HCT116 (cell line): ENCODE data around the gene IGSF5. TPM values are rescaled to one million over a fixed set of nuclear protein-coding genes. Genes with fewer than 3 reads are reported as not detected.

Source experiments
- ATAC-seq: fragments of 200-7000 bp; cut with Tn5 transposase; 2 replicates; pipeline ENCODE4 v1.9.1; 2020; ENCODE audit warnings: mild to moderate bottlenecking, moderate library complexity
- BruUV-seq: library from RNA; stranded (reverse); fragments of 400-500 nt; replicated peaks from 2 replicates; lab custom pipeline; 2021; lab: Mats Ljungman, UMichigan
- CTCF ChIA-PET: fragments of 300-600 bp; sonication (Branson Sonifier 250); formaldehyde crosslinking; loops from one replicate; lab custom pipeline; 2021; ENCODE audit warnings: antibody characterized with exemption; lab: Charles Lee
- POLR2A ChIA-PET: fragments of 300-600, 350-600 bp; sonication (Branson Sonifier 250); formaldehyde crosslinking; loops from one replicate; lab custom pipeline; 2021; ENCODE audit warnings: antibody characterized with exemption; lab: Charles Lee
- RAD21 ChIA-PET, 2 experiments: fragments of 300-600 bp; sonication (Branson Sonifier 250); formaldehyde crosslinking; loops; one replicate each; lab custom pipeline; 2023; ENCODE audit warnings: low total read pairs in 2 of 2; ENCODE audit not compliant: uncharacterized antibody in 2 of 2, unreplicated experiment in 2 of 2, low non-redundant PET in 1 of 2; lab: Charles Lee
- DNase-seq: peaks from one replicate; pipeline ENCODE4 v3.0.0-alpha.2; 2010; ENCODE audit warnings: low read depth, low spot score
- H2AFZ ChIP-seq: fragments of 200-600 bp; shearing (Covaris generic), sonication (generic); 2 replicates; pipeline ENCODE4 v1.6.1; 2017; ENCODE audit warnings: low read depth, mixed run types, mixed read lengths, antibody characterized with exemption, low read length; ENCODE audit not compliant: poor library complexity, severe bottlenecking
- H3K27ac ChIP-seq: 2 replicates; pipeline ENCODE4 v1.5.1; 2012; ENCODE audit warnings: low read depth, low read length
- H3K27me3 ChIP-seq: fragments of 200-600 bp; sonication (generic); 2 replicates; pipeline ENCODE4 v1.6.1; 2016; ENCODE audit warnings: mixed run types, low read length, mixed read lengths; ENCODE audit not compliant: insufficient read depth
- H3K36me3 ChIP-seq, 2 experiments: fragments of 200-500 bp in 1 of 2; fragments of 200-600 bp in 1 of 2; sonication (Bioruptor generic) in 1 of 2; sonication (generic) in 1 of 2; 2 replicates each; pipeline versions ENCODE4 v1.5.1 to v1.6.1; 2014 to 2016; ENCODE audit warnings: low read length in 2 of 2, inconsistent platforms in 1 of 2, mixed read lengths in 1 of 2, mixed run types in 1 of 2; ENCODE audit not compliant: insufficient read depth in 2 of 2, control insufficient read depth in 1 of 2
- H3K4me1 ChIP-seq, 2 experiments: fragments of 200-600 bp in 1 of 2; sonication (generic) in 1 of 2; 2 replicates each; pipeline versions ENCODE4 v1.5.1 to v1.6.1; 2012 to 2017; ENCODE audit warnings: low read length in 2 of 2, inconsistent platforms in 1 of 2, mild to moderate bottlenecking in 1 of 2, mixed read lengths in 1 of 2, mixed run types in 1 of 2, moderate library complexity in 1 of 2; ENCODE audit not compliant: insufficient read depth in 2 of 2, control insufficient read depth in 1 of 2
- H3K4me2 ChIP-seq: fragments of 200-600 bp; sonication (generic); 2 replicates; pipeline ENCODE4 v1.6.1; 2017; ENCODE audit warnings: mixed run types, low read length, mixed read lengths
- H3K4me3 ChIP-seq, 2 experiments: fragments of 200-600 bp in 1 of 2; sonication (generic) in 1 of 2; replicated peaks in 1 of 2; 2 replicates each; pipeline ENCODE4 v1.5.1; 2011 to 2016; ENCODE audit warnings: low read length in 2 of 2, control low read depth in 1 of 2, low read depth in 1 of 2, mild to moderate bottlenecking in 1 of 2, mixed read lengths in 1 of 2, mixed run types in 1 of 2
- H3K79me2 ChIP-seq: fragments of 200-600 bp; sonication (generic); 2 replicates; pipeline ENCODE4 v1.6.1; 2017; ENCODE audit warnings: mild to moderate bottlenecking, mixed run types, low read length, moderate library complexity, mixed read lengths; ENCODE audit not compliant: insufficient read depth
- H3K9ac ChIP-seq: fragments of 200-600 bp; sonication (generic); 2 replicates; pipeline ENCODE4 v1.6.1; 2016; ENCODE audit warnings: low read length, mixed read lengths
- H3K9me2 ChIP-seq: fragments of 200-600 bp; sonication (generic), shearing (Covaris generic); 2 replicates; pipeline ENCODE4 v1.6.1; 2017; ENCODE audit warnings: mixed run types, mild to moderate bottlenecking, moderate library complexity; ENCODE audit not compliant: insufficient read depth
- H3K9me3 ChIP-seq, 2 experiments: fragments of 200-500 bp in 1 of 2; fragments of 200-600 bp in 1 of 2; sonication (Bioruptor generic) in 1 of 2; sonication (generic) in 1 of 2; 2 replicates each; pipeline ENCODE4 v1.6.1; 2014 to 2017; ENCODE audit warnings: low read length in 2 of 2, mixed read lengths in 2 of 2, inconsistent platforms in 1 of 2, low read depth in 1 of 2, mild to moderate bottlenecking in 1 of 2, mixed run types in 1 of 2, moderate library complexity in 1 of 2; ENCODE audit not compliant: control insufficient read depth in 1 of 2, insufficient read depth in 1 of 2
- H4K20me1 ChIP-seq: fragments of 200-600 bp; sonication (generic), shearing (Covaris generic); 2 replicates; pipeline ENCODE4 v1.6.1; 2017; ENCODE audit warnings: mixed run types, mild to moderate bottlenecking, moderate library complexity; ENCODE audit not compliant: insufficient read depth
- ATF3 ChIP-seq: IDR thresholded peaks from 2 replicates; pipeline ENCODE4 v1.6.1; 2012
- CBX3 ChIP-seq: IDR thresholded peaks from 2 replicates; pipeline ENCODE4 v1.6.1; 2012; ENCODE audit warnings: low read depth
- CEBPB ChIP-seq: IDR thresholded peaks from 2 replicates; pipeline ENCODE4 v1.6.1; 2012; ENCODE audit warnings: low read depth
- EGR1 ChIP-seq: IDR thresholded peaks from 2 replicates; pipeline ENCODE4 v1.6.1; 2012; ENCODE audit warnings: low read depth
- ELF1 ChIP-seq: IDR thresholded peaks from 2 replicates; pipeline ENCODE4 v1.6.1; 2012; ENCODE audit warnings: low read depth, borderline replicate concordance
- EZH2 ChIP-seq: fragments of 200-600 bp; sonication (generic); IDR thresholded peaks from 2 replicates; pipeline ENCODE4 v1.6.1; 2017; ENCODE audit warnings: antibody characterized with exemption, mixed run types
- EZH2phosphoT487 ChIP-seq: fragments of 200-600 bp; IDR thresholded peaks from 2 replicates; pipeline ENCODE4 v1.6.1; 2018; ENCODE audit warnings: antibody characterized with exemption, borderline replicate concordance
- FOSL1 ChIP-seq: IDR thresholded peaks from 2 replicates; pipeline ENCODE4 v1.6.1; 2012; ENCODE audit warnings: low read depth
- MAX ChIP-seq: IDR thresholded peaks from 2 replicates; pipeline ENCODE4 v1.6.1; 2012
- POLR2AphosphoS5 ChIP-seq: IDR thresholded peaks from 2 replicates; pipeline ENCODE4 v1.6.1; 2011; ENCODE audit warnings: mild to moderate bottlenecking, low read depth, low read length, moderate library complexity
- RAD21 ChIP-seq: IDR thresholded peaks from 2 replicates; pipeline ENCODE4 v1.6.1; 2012; ENCODE audit warnings: low read depth, mild to moderate bottlenecking
- SIN3A ChIP-seq: IDR thresholded peaks from 2 replicates; pipeline ENCODE4 v1.6.1; 2012; ENCODE audit warnings: low read depth
- SP1 ChIP-seq: IDR thresholded peaks from 2 replicates; pipeline ENCODE4 v1.6.1; 2012; ENCODE audit warnings: low read depth
- intact Hi-C: fragments of 100-400 bp; cut with micrococcal nuclease; formaldehyde crosslinking; loops from 2 replicates; pipeline ENCODE4 v1.10.0; 2022
- total RNA-seq: library from RNA; stranded (reverse); gene quantifications from one replicate; pipeline ENCODE4 v1.2.1, GENCODE V29; 2021; ENCODE audit not compliant: unreplicated experiment
- TF ChIP-seq, protein P1 (sequence below), 3 experiments: fragments of 200-600 bp in 1 of 3; sonication (generic) in 1 of 3; IDR thresholded peaks in 2 of 3; conservative IDR thresholded peaks in 1 of 3; 2 replicates each; pipeline ENCODE4 v1.5.1; 2012 to 2017; ENCODE audit warnings: low read depth in 2 of 3, low read length in 2 of 3, antibody characterized with exemption in 1 of 3, borderline replicate concordance in 1 of 3, control low read depth in 1 of 3, mild to moderate bottlenecking in 1 of 3, mixed read lengths in 1 of 3, mixed run types in 1 of 3, moderate library complexity in 1 of 3; ENCODE audit not compliant: insufficient read depth in 1 of 3
- TF ChIP-seq, protein P2 (sequence below): IDR thresholded peaks from 2 replicates; pipeline ENCODE4 v1.6.1; 2011; ENCODE audit warnings: mild to moderate bottlenecking, low read length, moderate library complexity; ENCODE audit not compliant: insufficient replicate concordance; ENCODE audit errors: extremely low read depth

Gene IGSF5
- total RNA-seq, 1 experiment from 2014 or later, result not detected

DNA sequence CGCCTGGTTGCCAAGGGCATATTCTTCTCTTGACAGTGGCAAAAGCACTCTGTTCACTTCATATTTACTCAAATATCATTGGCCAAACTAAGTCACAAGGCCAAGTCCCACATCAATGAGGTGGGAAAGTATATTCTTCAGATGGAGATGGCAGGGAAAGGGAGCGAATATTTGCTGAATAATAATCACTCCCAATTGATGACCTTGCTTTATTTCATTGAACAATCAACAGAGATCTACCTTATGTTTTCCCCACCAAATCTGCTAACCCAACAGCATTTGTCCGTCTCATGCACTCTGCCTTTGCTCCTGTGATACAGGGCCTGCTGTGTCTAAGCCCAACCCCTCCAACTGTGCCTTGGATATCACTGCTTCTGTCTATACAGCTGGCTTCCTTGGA is 77.1 kb downstream of the IGSF5 start:
- H3K9me3 ChIP-seq, result no peaks in the 10 kb centered on the region

DNA sequence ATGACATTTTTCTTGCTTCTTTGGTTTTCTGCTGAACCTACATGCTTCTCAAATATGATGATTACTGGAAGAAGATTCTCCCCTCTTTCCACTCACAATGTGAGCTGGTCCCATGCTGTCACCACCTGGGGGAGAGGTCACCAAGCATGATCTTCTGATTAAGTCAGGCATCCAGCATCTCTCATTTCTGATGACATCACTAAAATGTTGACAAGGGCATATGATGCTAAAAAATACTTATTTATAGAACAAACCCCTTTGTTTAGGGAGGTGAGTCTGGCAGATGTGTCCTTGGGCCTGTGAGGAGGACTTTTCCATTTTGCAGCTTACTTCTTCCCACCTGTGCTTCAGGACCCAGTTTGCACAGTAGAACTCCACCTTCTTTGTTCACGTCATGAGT is 80.3 kb downstream of the IGSF5 start:
- ChIA-PET RAD21 (no interaction called here), POLR2A (no interaction called here)
- no peaks in the 10 kb centered on the region for H3K9me3 ChIP-seq

More for the DNA sequence above, 77.1 kb downstream of the IGSF5 start:
- POLR2A ChIA-PET, result no interaction called here
- H3K36me3 ChIP-seq, result no peaks in the 10 kb centered on the region
- no peaks in the 10 kb centered on the region for H3K27me3 ChIP-seq
- no peak overlapping the region for H3K9ac ChIP-seq
- H2AFZ ChIP-seq, result no peak overlapping the region
- intact Hi-C loops, result no loop called here
- H3K79me2 ChIP-seq, result no peaks in the 10 kb centered on the region
- RAD21 ChIA-PET, result no interaction called here
- H3K4me1 ChIP-seq, result no peaks in the 10 kb centered on the region
- no peak overlapping the region for H3K4me3 ChIP-seq
- no peak for TF ChIP-seq EGR1
- TF ChIP-seq SP1, result no peak
- no peak overlapping the region for H3K27ac ChIP-seq
- ATAC-seq (no peak), DNase-seq (no peak)
- H3K4me2 ChIP-seq, result no peak overlapping the region
- no TSS peak for BruUV-seq
- H4K20me1 ChIP-seq, result no peaks in the 10 kb centered on the region
- CTCF ChIA-PET, result no interaction called here
- no peaks in the 10 kb centered on the region for H3K9me2 ChIP-seq

More for the DNA sequence above, 80.3 kb downstream of the IGSF5 start:
- Histone ChIP-seq H3K27ac (no peak overlapping the region), H3K27me3 (no peaks in the 10 kb centered on the region), H2AFZ (no peak overlapping the region), H4K20me1 (no peaks in the 10 kb centered on the region), H3K36me3 (no peaks in the 10 kb centered on the region), H3K4me3 (no peak overlapping the region), H3K79me2 (no peaks in the 10 kb centered on the region), H3K4me1 (no peaks in the 10 kb centered on the region), H3K4me2 (no peak overlapping the region), H3K9me2 (no peaks in the 10 kb centered on the region), H3K9ac (no peak overlapping the region)
- no TSS peak for BruUV-seq
- CTCF ChIA-PET, result no interaction called here
- TF ChIP-seq, protein P1, sequence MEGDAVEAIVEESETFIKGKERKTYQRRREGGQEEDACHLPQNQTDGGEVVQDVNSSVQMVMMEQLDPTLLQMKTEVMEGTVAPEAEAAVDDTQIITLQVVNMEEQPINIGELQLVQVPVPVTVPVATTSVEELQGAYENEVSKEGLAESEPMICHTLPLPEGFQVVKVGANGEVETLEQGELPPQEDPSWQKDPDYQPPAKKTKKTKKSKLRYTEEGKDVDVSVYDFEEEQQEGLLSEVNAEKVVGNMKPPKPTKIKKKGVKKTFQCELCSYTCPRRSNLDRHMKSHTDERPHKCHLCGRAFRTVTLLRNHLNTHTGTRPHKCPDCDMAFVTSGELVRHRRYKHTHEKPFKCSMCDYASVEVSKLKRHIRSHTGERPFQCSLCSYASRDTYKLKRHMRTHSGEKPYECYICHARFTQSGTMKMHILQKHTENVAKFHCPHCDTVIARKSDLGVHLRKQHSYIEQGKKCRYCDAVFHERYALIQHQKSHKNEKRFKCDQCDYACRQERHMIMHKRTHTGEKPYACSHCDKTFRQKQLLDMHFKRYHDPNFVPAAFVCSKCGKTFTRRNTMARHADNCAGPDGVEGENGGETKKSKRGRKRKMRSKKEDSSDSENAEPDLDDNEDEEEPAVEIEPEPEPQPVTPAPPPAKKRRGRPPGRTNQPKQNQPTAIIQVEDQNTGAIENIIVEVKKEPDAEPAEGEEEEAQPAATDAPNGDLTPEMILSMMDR (IDR thresholded peaks at IDR 0.05 in 2 of 3, conservative IDR thresholded peaks at IDR 0.05 in 1 of 3; ENCODE audit: borderline replicate concordance in 1 of 3, insufficient read depth in 1 of 3, low read depth in 2 of 3, low read length in 2 of 3), result no peak
- no peak for TF ChIP-seq ELF1
- no peak for TF ChIP-seq ATF3
- TF ChIP-seq EZH2, result no peak
- TF ChIP-seq EZH2phosphoT487, result no peak
- no peak for TF ChIP-seq SIN3A
- TF ChIP-seq MAX, result no peak
- TF ChIP-seq CBX3, result no peak
- TF ChIP-seq POLR2AphosphoS5, result no peak
- TF ChIP-seq, protein P2, sequence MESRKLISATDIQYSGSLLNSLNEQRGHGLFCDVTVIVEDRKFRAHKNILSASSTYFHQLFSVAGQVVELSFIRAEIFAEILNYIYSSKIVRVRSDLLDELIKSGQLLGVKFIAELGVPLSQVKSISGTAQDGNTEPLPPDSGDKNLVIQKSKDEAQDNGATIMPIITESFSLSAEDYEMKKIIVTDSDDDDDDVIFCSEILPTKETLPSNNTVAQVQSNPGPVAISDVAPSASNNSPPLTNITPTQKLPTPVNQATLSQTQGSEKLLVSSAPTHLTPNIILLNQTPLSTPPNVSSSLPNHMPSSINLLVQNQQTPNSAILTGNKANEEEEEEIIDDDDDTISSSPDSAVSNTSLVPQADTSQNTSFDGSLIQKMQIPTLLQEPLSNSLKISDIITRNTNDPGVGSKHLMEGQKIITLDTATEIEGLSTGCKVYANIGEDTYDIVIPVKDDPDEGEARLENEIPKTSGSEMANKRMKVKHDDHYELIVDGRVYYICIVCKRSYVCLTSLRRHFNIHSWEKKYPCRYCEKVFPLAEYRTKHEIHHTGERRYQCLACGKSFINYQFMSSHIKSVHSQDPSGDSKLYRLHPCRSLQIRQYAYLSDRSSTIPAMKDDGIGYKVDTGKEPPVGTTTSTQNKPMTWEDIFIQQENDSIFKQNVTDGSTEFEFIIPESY, result no peak
- TF ChIP-seq CEBPB, result no peak
- no peak for TF ChIP-seq SP1
- no peak for TF ChIP-seq FOSL1
- TF ChIP-seq RAD21, result no peak
- DNase-seq (no peak), ATAC-seq (no peak)
- intact Hi-C loops, result no loop called here
